Upper lobe of right lung (tissue), 1 donor: ENCODE results near the gene CYBC1. TPM values are rescaled to one million over a fixed set of nuclear protein-coding genes. Genes with fewer than 3 reads are reported as not detected.
"Not testable (repeated sequence)": the region's sequence is repeated elsewhere in the genome, so short reads cannot be mapped to it uniquely, and the experiment has no call there.

Experiments
- ATAC-seq: fragments of 200-7000 bp; cut with Tn5 transposase; one replicate; pipeline ENCODE4 v1.9.1; 2020; ENCODE audit warnings: mild to moderate bottlenecking, moderate library complexity
- DNase-seq: peaks from one replicate; pipeline ENCODE4 v3.0.0-alpha.2; 2020
- H3K27ac ChIP-seq: fragments of 200-600 bp; one replicate; pipeline ENCODE4 v1.8.0; 2022
- H3K27me3 ChIP-seq: fragments of 200-600 bp; one replicate; pipeline ENCODE4 v1.8.0; 2022; ENCODE audit warnings: mild to moderate bottlenecking
- H3K36me3 ChIP-seq: fragments of 200-600 bp; one replicate; pipeline ENCODE4 v1.8.0; 2022
- H3K4me1 ChIP-seq: fragments of 200-600 bp; one replicate; pipeline ENCODE4 v1.8.0; 2022
- H3K4me3 ChIP-seq: fragments of 200-600 bp; one replicate; pipeline ENCODE4 v1.8.0; 2022; ENCODE audit warnings: mild to moderate bottlenecking
- H3K9me3 ChIP-seq: fragments of 200-600 bp; one replicate; pipeline ENCODE4 v1.8.0; 2022
- intact Hi-C: fragments of 100-400 bp; cut with DNase I; formaldehyde crosslinking; loops from one replicate; pipeline ENCODE4 v1.11.0; 2022
- total RNA-seq: library from RNA; stranded (reverse); fragmentation: NEBNext Ultra II Directional; extraction: Animal tissue kit (Norgen Biotek cat#: 25700); gene quantifications from one replicate; pipeline ENCODE4 v1.2.1, GENCODE V29; 2021
- TF ChIP-seq, protein P1 (sequence below): fragments of 200-600 bp; IDR thresholded peaks from one replicate; pipeline ENCODE4 v1.8.0; 2022; ENCODE audit warnings: antibody characterized with exemption
- donor health status: DM: no; HTN: yes; CAD: no; lungs with severe emphysema.

Gene CYBC1
- total RNA-seq, 1 donor from 2014 or later, result 120 TPM

DNA sequence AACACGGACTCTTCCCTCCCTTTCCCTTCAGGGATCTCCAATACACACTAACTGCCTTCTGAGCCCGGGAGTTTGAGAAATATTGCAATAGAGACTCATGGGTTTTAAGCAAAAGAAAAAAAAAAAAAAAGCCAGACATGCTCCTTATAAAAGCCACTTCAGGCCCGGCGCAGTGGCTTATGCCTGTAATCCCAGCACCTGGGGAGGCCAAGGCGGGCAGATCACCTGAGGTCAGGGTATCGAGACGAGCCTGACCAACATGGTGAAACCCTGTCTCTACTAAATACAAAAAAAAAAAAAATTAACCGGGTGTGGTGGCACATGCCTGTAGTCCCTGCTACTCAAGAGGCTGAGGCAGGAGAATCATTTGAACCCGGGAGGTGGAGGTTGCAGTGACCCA lies 34.8 kb downstream of the CYBC1 start:
- DNase-seq, result no peak
- TF ChIP-seq, protein P1, sequence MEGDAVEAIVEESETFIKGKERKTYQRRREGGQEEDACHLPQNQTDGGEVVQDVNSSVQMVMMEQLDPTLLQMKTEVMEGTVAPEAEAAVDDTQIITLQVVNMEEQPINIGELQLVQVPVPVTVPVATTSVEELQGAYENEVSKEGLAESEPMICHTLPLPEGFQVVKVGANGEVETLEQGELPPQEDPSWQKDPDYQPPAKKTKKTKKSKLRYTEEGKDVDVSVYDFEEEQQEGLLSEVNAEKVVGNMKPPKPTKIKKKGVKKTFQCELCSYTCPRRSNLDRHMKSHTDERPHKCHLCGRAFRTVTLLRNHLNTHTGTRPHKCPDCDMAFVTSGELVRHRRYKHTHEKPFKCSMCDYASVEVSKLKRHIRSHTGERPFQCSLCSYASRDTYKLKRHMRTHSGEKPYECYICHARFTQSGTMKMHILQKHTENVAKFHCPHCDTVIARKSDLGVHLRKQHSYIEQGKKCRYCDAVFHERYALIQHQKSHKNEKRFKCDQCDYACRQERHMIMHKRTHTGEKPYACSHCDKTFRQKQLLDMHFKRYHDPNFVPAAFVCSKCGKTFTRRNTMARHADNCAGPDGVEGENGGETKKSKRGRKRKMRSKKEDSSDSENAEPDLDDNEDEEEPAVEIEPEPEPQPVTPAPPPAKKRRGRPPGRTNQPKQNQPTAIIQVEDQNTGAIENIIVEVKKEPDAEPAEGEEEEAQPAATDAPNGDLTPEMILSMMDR, result no peak
- Histone ChIP-seq H3K4me1 (peaks cover 15% of the 10 kb centered on the region), H3K27me3 (no peaks in the 10 kb centered on the region), H3K36me3 (peaks cover 9% of the 10 kb centered on the region), H3K27ac (no peak overlapping the region), H3K9me3 (no peaks in the 10 kb centered on the region), H3K4me3 (no peak overlapping the region)
- no peak for ATAC-seq
- intact Hi-C loops, result no loop called here

DNA sequence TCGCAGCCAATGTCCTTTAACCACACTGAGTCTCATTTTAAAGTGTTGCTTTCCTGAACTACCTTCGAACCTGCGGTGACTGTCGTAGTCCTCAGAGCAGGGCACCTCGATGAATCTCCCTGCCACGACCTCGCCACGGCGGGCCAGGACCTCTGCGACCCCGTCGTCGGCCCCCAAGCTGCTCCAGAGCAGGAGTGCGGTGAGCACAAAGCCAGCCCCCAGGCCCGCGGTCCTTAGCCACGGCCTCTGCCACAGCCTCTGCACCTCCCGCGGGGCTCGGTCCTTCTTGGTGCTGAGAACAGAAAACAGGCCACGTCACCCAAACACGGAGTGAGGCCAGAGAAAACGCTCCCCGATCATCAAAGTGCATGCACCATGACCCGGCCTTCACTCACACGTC lies 35.2 kb downstream of the CYBC1 start:
- DNase-seq, result no peak
- Histone ChIP-seq H3K27ac (no peak overlapping the region), H3K36me3 (peaks cover 5% of the 10 kb centered on the region), H3K9me3 (no peaks in the 10 kb centered on the region), H3K4me3 (no peak overlapping the region), H3K27me3 (no peaks in the 10 kb centered on the region), H3K4me1 (peaks cover 15% of the 10 kb centered on the region)
- TF ChIP-seq, protein P1, result no peak
- ATAC-seq, result no peak
- intact Hi-C loops, result no loop called here

DNA sequence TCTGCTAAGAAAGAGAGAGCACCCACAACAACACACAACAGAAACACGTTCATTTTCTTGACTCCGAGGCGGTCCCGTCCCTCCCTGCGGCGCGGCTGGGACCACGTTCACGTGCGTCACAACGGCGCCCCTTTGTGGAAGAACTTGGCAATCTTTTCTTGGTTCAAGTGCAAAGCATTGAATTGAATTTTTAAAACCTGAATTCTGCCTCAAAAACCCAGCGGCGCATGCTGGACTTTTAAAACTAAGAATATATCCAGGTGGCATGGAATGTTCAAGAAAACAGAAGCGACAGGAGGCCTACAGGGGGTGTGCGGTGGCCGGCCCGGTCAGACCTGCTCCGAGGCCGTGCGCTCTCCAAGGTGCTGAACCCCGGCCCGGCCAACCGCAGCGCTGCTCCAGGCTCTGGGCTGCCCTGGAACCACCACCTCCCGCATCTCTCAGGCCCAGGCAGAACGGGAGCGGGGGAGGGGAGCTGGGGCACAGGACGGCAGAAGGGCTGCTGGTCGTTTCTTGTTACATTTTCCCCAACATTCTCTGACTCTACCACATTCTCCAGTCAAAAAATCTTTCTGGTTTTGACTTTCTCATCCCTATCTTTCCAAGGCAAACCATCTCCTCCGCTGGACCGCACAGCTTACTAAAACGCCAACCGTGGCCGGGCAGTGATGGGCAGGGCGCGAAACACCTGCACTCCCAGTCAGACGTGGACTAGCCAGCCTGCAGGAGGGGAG lies 35.8 kb downstream of the CYBC1 start:
- Histone ChIP-seq H3K4me1 (peaks cover 12% of the 10 kb centered on the region), H3K27ac (no peak overlapping the region), H3K9me3 (no peaks in the 10 kb centered on the region), H3K4me3 (no peak overlapping the region), H3K27me3 (no peaks in the 10 kb centered on the region), H3K36me3 (peaks cover under 1% of the 10 kb centered on the region)
- intact Hi-C loops, result no loop called here
- ATAC-seq (peak; percentile 62), DNase-seq (peak; percentile 86)
- TF ChIP-seq, protein P1, result peak; percentile 62

DNA sequence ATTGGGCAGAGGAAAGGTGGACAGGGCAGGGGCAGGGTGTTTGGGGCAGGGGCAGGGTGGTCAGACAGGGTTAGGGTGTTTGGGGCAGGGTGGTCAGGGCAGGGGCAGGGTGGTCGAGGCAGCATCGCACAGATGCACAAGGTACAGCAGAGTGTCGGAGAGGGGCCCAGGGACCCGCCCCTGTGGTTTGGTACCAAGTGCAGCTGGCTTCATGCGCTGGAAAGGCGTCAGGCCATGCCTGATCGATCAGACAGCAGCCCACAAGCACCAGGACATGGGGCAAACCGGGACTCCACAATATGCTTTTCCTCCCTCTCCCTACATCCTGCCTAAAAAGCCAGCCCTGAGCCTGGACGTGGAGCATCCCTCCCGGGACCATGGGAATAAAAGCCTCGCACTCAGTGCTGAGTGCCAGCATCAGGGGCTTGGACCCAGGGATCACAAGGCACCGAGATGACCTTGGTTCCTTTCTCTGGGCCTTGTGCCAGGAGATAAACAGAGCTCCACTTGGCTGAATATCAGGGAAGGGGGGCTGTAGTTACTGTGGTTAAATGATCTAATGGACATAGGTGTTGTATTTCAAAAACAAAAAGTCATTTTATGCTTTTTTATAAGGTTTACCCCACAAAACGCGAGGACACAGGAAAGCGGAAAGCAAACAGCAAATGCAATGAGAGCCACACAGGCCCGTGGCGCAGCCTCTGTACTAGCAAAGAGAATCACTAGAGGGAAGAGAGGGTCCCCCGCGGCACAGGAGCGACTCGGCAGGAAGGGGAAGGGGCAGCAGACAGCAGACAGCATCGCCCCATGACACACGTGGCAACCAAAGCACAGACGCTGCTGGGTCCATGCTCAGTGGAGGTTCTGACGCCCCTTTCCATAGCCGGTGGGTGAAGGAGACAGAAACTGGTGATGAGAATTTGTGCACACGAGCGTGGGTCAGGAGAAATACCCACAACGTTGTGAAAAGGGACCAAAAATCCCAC lies 37.7 kb downstream of the CYBC1 start:
- H3K4me3 ChIP-seq, result no peak overlapping the region
- no peak for DNase-seq
- TF ChIP-seq, protein P1, result no peak
- H3K27ac ChIP-seq, result no peak overlapping the region
- no peaks in the 10 kb centered on the region for H3K27me3 ChIP-seq
- H3K4me1 ChIP-seq, result peaks cover 9% of the 10 kb centered on the region
- ATAC-seq, result no peak
- peaks cover 13% of the 10 kb centered on the region for H3K36me3 ChIP-seq
- H3K9me3 ChIP-seq, result no peaks in the 10 kb centered on the region
- intact Hi-C loops, result no loop called here

DNA sequence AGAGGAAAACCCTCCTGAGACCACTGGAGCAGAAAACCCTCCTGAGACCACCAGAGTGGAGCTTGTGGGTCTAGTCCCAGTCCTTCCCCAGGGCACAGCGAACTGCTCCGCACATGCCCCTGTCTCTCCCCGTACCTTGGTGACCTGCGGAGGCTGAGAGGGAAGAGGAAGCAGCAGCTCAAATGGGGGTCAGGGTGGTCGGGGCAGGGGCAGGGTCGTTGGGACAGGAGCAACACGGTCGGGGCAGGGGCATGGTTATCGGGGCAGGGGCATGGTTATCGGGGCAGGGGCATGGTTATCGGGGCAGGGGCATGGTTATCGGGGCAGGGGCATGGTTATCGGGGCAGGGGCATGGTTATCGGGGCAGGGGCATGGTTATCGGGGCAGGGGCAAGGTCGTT lies 38.5 kb downstream of the CYBC1 start:
- H3K4me3 ChIP-seq, H3K4me1 ChIP-seq, ATAC-seq, H3K9me3 ChIP-seq, DNase-seq, H3K27me3 ChIP-seq, intact Hi-C loops, H3K27ac ChIP-seq: not testable (repeated sequence)
- peaks cover 13% of the 10 kb centered on the region for H3K36me3 ChIP-seq
